Glomerular visceral epithelial cell (primary cell): ENCODE results near the gene LRSAM1.

ENCODE experiments used
- DNase-seq: peaks from one replicate; pipeline ENCODE4 v3.0.0-alpha.2; 2016; ENCODE audit errors: extremely low spot score

Gene LRSAM1

GRCh38 chr9:127516835-127517607 is 65.7 kb downstream of the LRSAM1 start:
- DNase-seq: no peak

- no peak for DNase-seq
These were observed 66.3 kb downstream of the LRSAM1 start for GRCh38 chr9:127517620-127518019.

GRCh38 chr9:127518091-127518856 is 67.0 kb downstream of the LRSAM1 start:
- no peak for DNase-seq

- DNase-seq: peak; percentile 99
These were observed 68.2 kb downstream of the LRSAM1 start for GRCh38 chr9:127519301-127520166.

DNA sequence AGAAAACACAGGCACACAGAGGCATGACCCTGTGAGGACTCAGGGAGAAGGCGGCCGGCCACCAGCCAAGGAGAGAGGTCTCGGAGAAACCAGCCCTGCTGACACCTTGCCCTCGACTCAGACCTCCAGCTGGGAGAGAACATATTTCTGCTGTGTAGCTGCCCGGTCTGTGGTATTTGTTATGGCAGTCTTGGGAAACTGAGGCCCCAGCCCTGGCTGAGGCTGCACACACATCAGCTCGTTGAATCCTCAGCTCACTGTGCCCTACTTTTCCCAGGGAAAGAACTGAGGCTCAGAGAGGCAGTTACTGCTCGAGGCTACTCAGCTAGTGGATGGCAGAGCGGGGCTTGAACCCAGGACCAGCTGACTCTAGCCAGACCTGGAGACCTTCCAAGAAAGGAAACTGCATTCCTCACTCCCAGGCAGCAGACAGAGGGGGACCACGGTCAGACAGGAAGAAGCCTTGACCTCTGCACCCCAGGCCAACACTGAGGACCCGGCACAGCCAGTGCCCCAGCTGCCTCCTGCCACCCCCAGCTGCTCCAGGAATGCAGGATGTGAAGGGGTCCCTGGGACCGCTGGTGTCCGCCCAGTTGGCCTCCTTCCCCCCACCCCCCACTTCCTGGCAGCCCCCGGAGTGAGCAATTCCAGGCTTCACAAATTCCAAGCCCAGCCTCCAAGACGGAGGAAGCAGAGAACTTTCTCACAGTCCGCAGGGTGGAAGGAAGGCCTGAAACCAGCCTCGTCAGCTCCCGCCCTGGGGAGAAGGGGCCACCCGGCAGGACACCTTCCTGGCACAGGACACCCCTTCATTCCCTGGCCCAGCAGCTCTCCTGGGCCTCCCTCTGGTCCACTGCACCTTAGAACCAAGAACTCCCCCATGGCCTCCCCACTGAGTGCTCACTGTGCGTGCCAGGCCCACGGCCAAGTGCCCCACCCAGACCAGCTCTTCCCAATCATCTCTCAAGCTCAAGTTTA is 69.9 kb downstream of the LRSAM1 start:
- DNase-seq: peak; percentile 95

GRCh38 chr9:127521919-127522304 is 70.6 kb downstream of the LRSAM1 start:
- DNase-seq: peak; percentile 89

DNA sequence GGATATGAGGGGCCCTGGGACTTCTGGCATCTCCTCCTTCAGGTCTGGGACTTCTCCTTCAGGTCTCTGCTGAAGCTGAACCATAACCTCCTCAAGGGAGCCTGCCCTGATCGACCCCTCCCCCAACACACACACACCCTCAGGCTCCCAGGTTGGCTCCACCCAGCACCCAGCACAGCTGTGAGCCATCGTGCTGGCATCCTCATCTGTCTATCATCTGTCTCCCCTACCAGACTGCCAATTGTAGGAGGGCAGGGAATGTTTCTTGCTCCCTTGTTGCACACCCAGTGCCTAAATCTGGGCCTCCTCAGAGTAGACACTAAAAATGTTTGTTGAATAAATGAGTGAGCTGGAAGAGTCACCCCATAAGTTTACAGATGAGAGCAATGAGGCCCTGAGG is 71.4 kb downstream of the LRSAM1 start:
- peak; percentile 84 for DNase-seq

- DNase-seq: peak; percentile 53
These were observed 72.1 kb downstream of the LRSAM1 start for GRCh38 chr9:127523312-127523851.

GRCh38 chr9:127524373-127524772 is 73.1 kb downstream of the LRSAM1 start:
- peak; percentile 92 for DNase-seq

GRCh38 chr9:127525401-127526188 is 74.3 kb downstream of the LRSAM1 start:
- DNase-seq: peak; percentile 49

DNA sequence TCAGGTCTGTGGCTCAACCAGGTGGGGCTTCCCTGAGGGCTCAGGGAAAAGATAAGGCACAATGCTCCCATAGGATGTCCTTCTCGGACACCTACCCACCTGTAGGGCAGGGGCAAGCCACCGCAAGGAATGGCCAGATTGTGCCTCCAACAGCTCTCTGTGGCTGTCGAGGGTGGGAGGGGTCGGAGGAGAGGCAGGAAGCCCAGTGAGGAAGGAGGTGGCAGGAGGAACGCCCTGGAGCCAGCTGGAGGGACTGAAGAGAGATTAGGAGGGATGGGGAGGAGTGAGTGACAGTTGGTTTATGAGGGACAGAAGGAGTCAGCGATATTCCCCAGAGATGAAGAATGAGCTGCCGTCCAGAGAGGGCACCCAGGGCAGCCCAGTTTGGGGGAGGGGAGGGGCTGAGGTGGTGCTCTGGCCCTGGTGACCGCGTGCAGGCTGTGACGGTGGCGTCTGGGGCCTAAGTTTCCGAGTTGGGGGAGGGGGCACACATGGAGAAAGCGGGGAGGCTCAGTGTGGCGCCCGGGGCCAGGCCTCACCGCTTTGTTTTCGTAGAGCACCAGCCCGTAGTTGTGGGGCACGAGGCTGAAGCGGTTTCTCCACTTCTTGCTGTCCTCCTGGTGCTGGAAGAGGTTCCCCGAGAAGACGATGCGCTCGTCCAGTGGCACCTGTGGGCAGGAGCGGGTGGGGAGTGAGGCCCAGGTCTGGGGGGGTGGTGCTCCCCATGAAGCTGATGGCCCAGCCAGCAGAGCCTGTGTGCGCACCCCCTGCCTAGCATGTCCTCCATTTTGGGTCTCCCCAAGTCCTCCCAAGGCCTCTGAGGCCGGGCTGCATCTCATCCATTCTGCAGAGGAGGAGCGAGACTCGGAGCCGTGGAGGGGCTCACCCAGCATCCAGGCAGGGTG is 75.6 kb downstream of the LRSAM1 start:
- no peak for DNase-seq

DNA sequence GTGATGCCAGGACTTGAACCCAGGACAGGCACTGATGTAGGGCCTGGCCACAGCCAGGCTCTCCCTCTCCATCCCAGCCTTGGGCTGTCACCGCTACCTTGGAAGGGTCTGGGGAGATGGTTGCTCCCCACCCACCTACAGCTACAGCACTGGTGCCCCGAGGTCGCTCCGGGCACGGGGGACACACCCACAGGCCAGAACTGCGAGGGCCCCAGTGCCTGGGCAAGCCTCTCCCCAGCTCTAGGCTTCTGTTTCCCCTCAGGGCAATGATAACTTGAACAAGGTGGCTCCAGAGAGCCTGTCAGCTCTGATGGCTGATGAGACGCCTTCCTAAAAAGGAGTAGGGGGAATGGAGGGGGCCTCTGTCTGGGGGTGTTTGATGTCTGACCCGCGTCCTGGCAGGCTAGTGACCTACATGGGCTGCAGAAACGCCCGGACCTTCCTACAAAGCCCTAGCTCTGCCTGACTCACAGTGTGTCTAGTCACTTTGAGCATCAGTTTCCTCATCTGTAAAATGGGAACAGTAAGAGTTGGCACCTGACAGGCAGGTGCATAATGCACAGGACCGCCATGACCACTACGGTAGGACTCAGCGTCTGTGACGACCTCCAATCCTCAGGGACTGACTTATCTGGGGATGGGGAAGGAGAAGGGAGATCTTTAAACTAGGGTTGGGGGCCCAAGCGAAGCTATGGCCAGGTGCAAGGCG is 76.4 kb downstream of the LRSAM1 start:
- no peak for DNase-seq

GRCh38 chr9:127528422-127529251 is 77.3 kb downstream of the LRSAM1 start:
- DNase-seq: no peak

DNA sequence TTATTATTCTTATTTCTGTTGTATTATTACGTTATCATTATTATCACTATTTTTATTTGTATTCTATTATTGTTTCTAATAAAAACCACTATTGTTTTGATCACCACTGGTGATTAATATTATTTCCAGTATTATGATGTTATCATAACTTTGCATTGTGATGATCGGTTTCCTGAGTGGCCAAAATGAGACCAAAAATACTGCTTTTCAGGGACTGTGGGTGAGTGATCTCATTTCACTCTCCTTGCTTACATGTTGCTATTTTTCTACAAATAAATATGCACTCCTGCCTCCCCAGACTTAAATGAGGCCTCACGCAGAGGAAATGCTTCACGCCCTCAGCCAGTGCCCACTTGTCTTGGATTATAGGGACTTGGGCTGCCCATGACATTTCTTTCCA is 78.4 kb downstream of the LRSAM1 start:
- DNase-seq: no peak

- no peak for DNase-seq
These were observed 79.1 kb downstream of the LRSAM1 start for GRCh38 chr9:127530206-127530941.

- DNase-seq: no peak
These were observed 80.4 kb downstream of the LRSAM1 start for GRCh38 chr9:127531676-127532075.
